ENCODE data around the gene MAML3.

MAML3 gene

GRCh38 chr4:140137671-140138070 is 16.3 kb downstream of the MAML3 start:
- H3K4me1 ChIP-seq (ENCODE audit: insufficient read depth, poor library complexity, severe bottlenecking) = peaks cover 24% of the 10 kb centered on the region
- H3K9me3 ChIP-seq (ENCODE audit: severe bottlenecking) = no peaks in the 10 kb centered on the region
- H3K36me3 ChIP-seq (ENCODE audit: low read depth) = no peaks in the 10 kb centered on the region
- no peaks in the 10 kb centered on the region for H3K27me3 ChIP-seq (ENCODE audit: insufficient read depth, poor library complexity, severe bottlenecking)
- DNase-seq (ENCODE audit: low spot score) (no peak), ATAC-seq (ENCODE audit: low read depth) (no peak)
- H3K4me3 ChIP-seq (ENCODE audit: severe bottlenecking) = no peak overlapping the region
- no peak for TF ChIP-seq CTCF (IDR thresholded peaks at IDR 0.05; ENCODE audit: poor library complexity, severe bottlenecking)
- no peak overlapping the region for H3K27ac ChIP-seq (ENCODE audit: poor library complexity, severe bottlenecking)

GRCh38 chr4:140136509-140136908 is 17.5 kb downstream of the MAML3 start:
- Histone ChIP-seq H3K27me3 (ENCODE audit: insufficient read depth, poor library complexity, severe bottlenecking) (no peaks in the 10 kb centered on the region), H3K9me3 (ENCODE audit: severe bottlenecking) (no peaks in the 10 kb centered on the region), H3K27ac (ENCODE audit: poor library complexity, severe bottlenecking) (no peak overlapping the region), H3K4me3 (ENCODE audit: severe bottlenecking) (no peak overlapping the region), H3K4me1 (ENCODE audit: insufficient read depth, poor library complexity, severe bottlenecking) (peaks cover 24% of the 10 kb centered on the region), H3K36me3 (ENCODE audit: low read depth) (no peaks in the 10 kb centered on the region)
- no peak for TF ChIP-seq CTCF (IDR thresholded peaks at IDR 0.05; ENCODE audit: poor library complexity, severe bottlenecking)
- DNase-seq (ENCODE audit: low spot score) (no peak), ATAC-seq (ENCODE audit: low read depth) (peak; percentile 79)

- no peak for DNase-seq (ENCODE audit: low spot score)
- Histone ChIP-seq H3K36me3 (ENCODE audit: low read depth) (no peaks in the 10 kb centered on the region), H3K9me3 (ENCODE audit: severe bottlenecking) (no peaks in the 10 kb centered on the region), H3K27me3 (ENCODE audit: insufficient read depth, poor library complexity, severe bottlenecking) (no peaks in the 10 kb centered on the region), H3K27ac (ENCODE audit: poor library complexity, severe bottlenecking) (no peak overlapping the region), H3K4me1 (ENCODE audit: insufficient read depth, poor library complexity, severe bottlenecking) (peaks cover 29% of the 10 kb centered on the region), H3K4me3 (ENCODE audit: severe bottlenecking) (no peak overlapping the region)
- TF ChIP-seq CTCF (IDR thresholded peaks at IDR 0.05; ENCODE audit: poor library complexity, severe bottlenecking) = no peak
- ATAC-seq (ENCODE audit: low read depth) = no peak
Measured at GRCh38 chr4:140135529-140136088, 18.4 kb downstream of the MAML3 start.

GRCh38 chr4:140134746-140135425 is 19.1 kb downstream of the MAML3 start:
- no peaks in the 10 kb centered on the region for H3K36me3 ChIP-seq (ENCODE audit: low read depth)
- no peak overlapping the region for H3K4me3 ChIP-seq (ENCODE audit: severe bottlenecking)
- H3K4me1 ChIP-seq (ENCODE audit: insufficient read depth, poor library complexity, severe bottlenecking) = peaks cover 32% of the 10 kb centered on the region
- H3K27ac ChIP-seq (ENCODE audit: poor library complexity, severe bottlenecking) = no peak overlapping the region
- no peak for TF ChIP-seq CTCF (IDR thresholded peaks at IDR 0.05; ENCODE audit: poor library complexity, severe bottlenecking)
- DNase-seq (ENCODE audit: low spot score) (no peak), ATAC-seq (ENCODE audit: low read depth) (no peak)
- H3K27me3 ChIP-seq (ENCODE audit: insufficient read depth, poor library complexity, severe bottlenecking) = no peaks in the 10 kb centered on the region
- no peaks in the 10 kb centered on the region for H3K9me3 ChIP-seq (ENCODE audit: severe bottlenecking)

GRCh38 chr4:140133576-140133975 is 20.4 kb downstream of the MAML3 start:
- Histone ChIP-seq H3K27me3 (ENCODE audit: insufficient read depth, poor library complexity, severe bottlenecking) (no peaks in the 10 kb centered on the region), H3K4me1 (ENCODE audit: insufficient read depth, poor library complexity, severe bottlenecking) (peaks cover 32% of the 10 kb centered on the region), H3K27ac (ENCODE audit: poor library complexity, severe bottlenecking) (no peak overlapping the region), H3K36me3 (ENCODE audit: low read depth) (no peaks in the 10 kb centered on the region), H3K9me3 (ENCODE audit: severe bottlenecking) (no peaks in the 10 kb centered on the region), H3K4me3 (ENCODE audit: severe bottlenecking) (no peak overlapping the region)
- 0 out of 3 replicates have a peak, but pooled peaks have one; percentile 22 for ATAC-seq (ENCODE audit: low read depth)
- TF ChIP-seq CTCF (IDR thresholded peaks at IDR 0.05; ENCODE audit: poor library complexity, severe bottlenecking) = no peak
- no peak for DNase-seq (ENCODE audit: low spot score)

Data from RWPE2 (cell line).